Measurements from ENCODE around the gene STAT4. TPM values are rescaled to one million over a fixed set of nuclear protein-coding genes. Genes with fewer than 3 reads are reported as not detected.

The STAT4 gene
- total RNA-seq, 2 experiments from 2014 or later = 70.8 to 72.2 TPM

- Mint-ChIP-seq H3K9me3 (peaks cover 3% of the 10 kb centered on the region), H3K4me1 (ENCODE audit: low read depth) (peaks cover 90% of the 10 kb centered on the region), H3K4me3 (no peak overlapping the region), H3K36me3 (ENCODE audit: low read depth) (peaks cover 68% of the 10 kb centered on the region), H3K27ac (peak overlapping the region; percentile 98), H3K27me3 (no peaks in the 10 kb centered on the region)
- no peak for DNase-seq
- TF ChIP-seq CTCF (IDR thresholded peaks at IDR 0.05) = no peak
- POLR2A ChIA-PET = interaction anchor here (0.5 to 5.8 kb wide), 12 partner anchors 9 to 565 kb away, joined by 3 to 67 read pairs (median 4); partner anchors contain the start of genes NABP1 and STAT4
- intact Hi-C loops (cut with micrococcal nuclease) = no loop called here
- CTCF ChIA-PET = interaction anchor here (0.7 to 4.5 kb wide), 6 partner anchors 8 to 60 kb away, joined by 3 to 17 read pairs (median 6); no protein-coding TSS in a partner anchor
- peak; percentile 27 for ATAC-seq
Observed at GRCh38 chr2:191112448-191112901, 38.3 kb downstream of the STAT4 start.

GRCh38 chr2:191109888-191110287, 40.9 kb downstream of the STAT4 start:
- Mint-ChIP-seq H3K9me3 (peaks cover 3% of the 10 kb centered on the region), H3K36me3 (ENCODE audit: low read depth) (peaks cover 66% of the 10 kb centered on the region)

GRCh38 chr2:191108331-191108730, 42.5 kb downstream of the STAT4 start:
- peaks cover 84% of the 10 kb centered on the region for H3K4me1 Mint-ChIP-seq (ENCODE audit: low read depth)
- ATAC-seq = peak; percentile 29
- peaks cover 56% of the 10 kb centered on the region for H3K36me3 Mint-ChIP-seq (ENCODE audit: low read depth)
- intact Hi-C loops (cut with micrococcal nuclease) = no loop called here
- H3K27me3 Mint-ChIP-seq = no peaks in the 10 kb centered on the region
- CTCF ChIA-PET = interaction anchor here (0.7 to 2.4 kb wide), 6 partner anchors 17 to 56 kb away, joined by 3 to 14 read pairs (median 5); no protein-coding TSS in a partner anchor
- no peak for TF ChIP-seq CTCF (IDR thresholded peaks at IDR 0.05)
- POLR2A ChIA-PET = interaction anchor here (0.6 to 5.8 kb wide), 7 partner anchors 30 to 1916 kb away, joined by 3 to 30 read pairs (median 4); partner anchors contain the start of gene STAT4
- H3K27ac Mint-ChIP-seq = peak overlapping the region; percentile 83
- no peaks in the 10 kb centered on the region for H3K9me3 Mint-ChIP-seq
- peak; percentile 34 for DNase-seq
- peak overlapping the region; percentile 46 for H3K4me3 Mint-ChIP-seq

More at GRCh38 chr2:191109888-191110287, 40.9 kb downstream of the STAT4 start:
- POLR2A ChIA-PET = interaction anchor here (1.1 to 5.8 kb wide), 8 partner anchors 26 to 95 kb away, joined by 3 to 30 read pairs (median 4); partner anchors contain the start of genes STAT1 and STAT4
- Mint-ChIP-seq H3K4me3 (peak overlapping the region; percentile 34), H3K27me3 (no peaks in the 10 kb centered on the region), H3K27ac (peak overlapping the region; percentile 83), H3K4me1 (ENCODE audit: low read depth) (peaks cover 86% of the 10 kb centered on the region)
- TF ChIP-seq CTCF (IDR thresholded peaks at IDR 0.05) = no peak
- ATAC-seq (peak; percentile 48), DNase-seq (peak; percentile 73)
- intact Hi-C loops (cut with micrococcal nuclease) = no loop called here
- CTCF ChIA-PET = interaction anchor here (1.0 to 2.4 kb wide), 5 partner anchors 31 to 91 kb away, joined by 3 to 16 read pairs (median 5); no protein-coding TSS in a partner anchor

- Mint-ChIP-seq H3K27me3 (no peaks in the 10 kb centered on the region), H3K36me3 (ENCODE audit: low read depth) (peaks cover 57% of the 10 kb centered on the region), H3K4me3 (no peak overlapping the region), H3K27ac (peak overlapping the region; percentile 77), H3K9me3 (peaks cover 2% of the 10 kb centered on the region), H3K4me1 (ENCODE audit: low read depth) (peaks cover 84% of the 10 kb centered on the region)
- no peak for ATAC-seq
- POLR2A ChIA-PET = no interaction called here
- CTCF ChIA-PET = interaction anchor here (1.0 kb wide), 1 partner anchor 43 kb away, joined by 3 read pairs; no protein-coding TSS in a partner anchor
- DNase-seq = no peak
- TF ChIP-seq CTCF (IDR thresholded peaks at IDR 0.05) = no peak
- intact Hi-C loops (cut with micrococcal nuclease) = no loop called here
Observed at GRCh38 chr2:191105082-191105481, 45.7 kb downstream of the STAT4 start.

DNA sequence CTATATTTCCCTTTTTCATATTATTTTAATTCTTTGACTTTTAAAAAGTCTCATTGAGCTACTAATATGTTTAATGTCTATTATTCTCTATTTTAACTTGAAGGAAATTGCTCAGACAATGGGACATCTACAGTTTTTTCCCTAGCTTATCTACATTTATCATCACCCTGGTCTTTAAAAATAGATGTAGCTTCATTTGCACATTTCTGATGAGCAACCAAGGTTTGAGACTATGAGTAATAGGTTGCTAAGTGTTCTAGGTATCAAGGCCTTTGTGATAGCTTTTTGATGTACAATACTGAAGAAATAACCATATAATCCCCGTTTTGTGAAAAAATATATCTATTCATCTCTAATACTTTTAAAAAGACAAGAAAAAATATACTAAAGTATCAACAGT, 47.0 kb downstream of the STAT4 start:
- POLR2A ChIA-PET = interaction anchor here (1.3 to 1.4 kb wide), 3 partner anchors 9 to 103 kb away, joined by 5 read pairs; no protein-coding TSS in a partner anchor

More for the DNA sequence above, 47.0 kb downstream of the STAT4 start:
- DNase-seq = no peak
- CTCF ChIA-PET = interaction anchor here (0.9 to 3.0 kb wide), 7 partner anchors 8 to 52 kb away, joined by 3 to 19 read pairs (median 3); no protein-coding TSS in a partner anchor
- Mint-ChIP-seq H3K27me3 (no peaks in the 10 kb centered on the region), H3K36me3 (ENCODE audit: low read depth) (peaks cover 58% of the 10 kb centered on the region), H3K9me3 (peaks cover 4% of the 10 kb centered on the region), H3K27ac (peak overlapping the region; percentile 57), H3K4me3 (no peak overlapping the region), H3K4me1 (ENCODE audit: low read depth) (peaks cover 79% of the 10 kb centered on the region)
- intact Hi-C loops (cut with micrococcal nuclease) = no loop called here
- TF ChIP-seq CTCF (IDR thresholded peaks at IDR 0.05) = no peak
- ATAC-seq = peak; percentile 69

Measured in activated CD8-positive, alpha-beta T cell treated with anti-CD3 and anti-CD28 coated beads for 36 hours (primary cell).